ENCODE data around the gene DNAJC7.

DNA sequence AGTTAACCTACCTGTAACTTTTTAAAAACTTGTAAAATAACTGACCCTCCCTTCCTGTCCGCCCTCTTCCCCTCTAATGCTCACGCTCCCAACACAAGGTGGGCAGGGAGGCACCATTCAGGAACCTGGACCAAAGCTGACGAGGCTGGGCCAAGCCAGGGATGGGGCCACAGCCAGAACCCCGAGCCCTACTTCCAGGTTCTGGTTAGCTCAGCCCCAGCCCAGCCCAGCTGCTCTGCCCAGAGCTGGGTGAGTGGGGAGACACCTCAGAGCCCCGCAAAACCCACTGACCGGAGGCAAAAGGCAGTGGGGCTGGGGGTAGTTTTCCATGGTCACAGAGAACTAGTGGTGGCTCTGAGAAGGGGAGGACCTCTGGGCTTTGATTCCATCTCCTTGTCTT, 43.2 kb downstream of the DNAJC7 start:
- TF ChIP-seq POLR2A (IDR thresholded peaks at IDR 0.05), result no peak
- TF ChIP-seq, protein P1, sequence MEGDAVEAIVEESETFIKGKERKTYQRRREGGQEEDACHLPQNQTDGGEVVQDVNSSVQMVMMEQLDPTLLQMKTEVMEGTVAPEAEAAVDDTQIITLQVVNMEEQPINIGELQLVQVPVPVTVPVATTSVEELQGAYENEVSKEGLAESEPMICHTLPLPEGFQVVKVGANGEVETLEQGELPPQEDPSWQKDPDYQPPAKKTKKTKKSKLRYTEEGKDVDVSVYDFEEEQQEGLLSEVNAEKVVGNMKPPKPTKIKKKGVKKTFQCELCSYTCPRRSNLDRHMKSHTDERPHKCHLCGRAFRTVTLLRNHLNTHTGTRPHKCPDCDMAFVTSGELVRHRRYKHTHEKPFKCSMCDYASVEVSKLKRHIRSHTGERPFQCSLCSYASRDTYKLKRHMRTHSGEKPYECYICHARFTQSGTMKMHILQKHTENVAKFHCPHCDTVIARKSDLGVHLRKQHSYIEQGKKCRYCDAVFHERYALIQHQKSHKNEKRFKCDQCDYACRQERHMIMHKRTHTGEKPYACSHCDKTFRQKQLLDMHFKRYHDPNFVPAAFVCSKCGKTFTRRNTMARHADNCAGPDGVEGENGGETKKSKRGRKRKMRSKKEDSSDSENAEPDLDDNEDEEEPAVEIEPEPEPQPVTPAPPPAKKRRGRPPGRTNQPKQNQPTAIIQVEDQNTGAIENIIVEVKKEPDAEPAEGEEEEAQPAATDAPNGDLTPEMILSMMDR (IDR thresholded peaks at IDR 0.05), result no peak

Data from lower leg skin (tissue), 3 donors.